T-cell (primary cell): Measurements from ENCODE around the gene ACADVL. TPM values are rescaled to one million over a fixed set of nuclear protein-coding genes. Genes with fewer than 3 reads are reported as not detected.
A peak's percentile ranks its signal among the peaks of the same experiment; 100 is the strongest.

ENCODE experiments used
- ATAC-seq, 4 experiments: fragments of 200-7000 bp in 3 of 4; fragments of 150-1000 bp in 1 of 4; cut with Tn5 transposase; replicated peaks in 1 of 4; 1 replicate in 3 of 4; 2 replicates in 1 of 4; pipeline ENCODE4 v1.10.0; 2021; ENCODE audit warnings: moderate library complexity in 3 of 4, mild to moderate bottlenecking in 2 of 4, moderate number of reproducible peaks in 1 of 4
- CTCF ChIA-PET, 2 donors: fragments of 300-600 bp; sonication (Branson Sonifier 250); formaldehyde crosslinking; loops; one replicate each; lab custom pipeline; 2022; ENCODE audit warnings: antibody characterized with exemption in 2 of 2; lab: Charles Lee
- POLR2A ChIA-PET, 2 donors: fragments of 300-600 bp; sonication (Branson Sonifier 250); formaldehyde crosslinking; loops; one replicate each; lab custom pipeline; 2022; ENCODE audit warnings: antibody characterized with exemption in 2 of 2; lab: Charles Lee
- DNase-seq, 35 experiments: peaks; one replicate each; pipeline versions ENCODE4 v3.0.0 to v3.0.0-alpha.2; 2013 to 2023
- H3K27ac ChIP-seq: one replicate; pipeline ENCODE4 v1.5.1; 2013; ENCODE audit warnings: low read length
- H3K27me3 ChIP-seq, 2 experiments: replicated peaks in 1 of 2; 1 replicate in 1 of 2; 2 replicates in 1 of 2; pipeline versions ENCODE4 v1.6.1 to v1.7.0; 2013; ENCODE audit warnings: low read length in 1 of 2, mixed read lengths in 1 of 2; ENCODE audit not compliant: control insufficient read depth in 2 of 2, insufficient read depth in 2 of 2; ENCODE audit errors: extremely low read depth in 1 of 2
- H3K36me3 ChIP-seq, 2 donors: 1 replicate in 1 of 2; 2 replicates in 1 of 2; pipeline versions ENCODE4 v1.6.1 to v1.7.0; 2013; ENCODE audit warnings: low read length in 1 of 2; ENCODE audit not compliant: control insufficient read depth in 2 of 2, insufficient read depth in 1 of 2; ENCODE audit errors: extremely low read depth in 1 of 2
- H3K4me1 ChIP-seq, 2 experiments: 1 replicate in 1 of 2; 2 replicates in 1 of 2; pipeline versions ENCODE4 v1.6.1 to v1.7.0; 2013; ENCODE audit warnings: low read length in 2 of 2, mixed read lengths in 1 of 2; ENCODE audit not compliant: insufficient read depth in 2 of 2, control insufficient read depth in 1 of 2; ENCODE audit errors: extremely low read depth in 1 of 2
- H3K4me3 ChIP-seq, 2 donors: 1 replicate in 1 of 2; 2 replicates in 1 of 2; pipeline versions ENCODE4 v1.5.1 to v1.7.0; 2013; ENCODE audit warnings: mild to moderate bottlenecking in 2 of 2, low read length in 1 of 2, moderate library complexity in 1 of 2; ENCODE audit not compliant: control insufficient read depth in 1 of 2; ENCODE audit errors: extremely low read depth in 1 of 2
- H3K9me3 ChIP-seq: 2 replicates; pipeline ENCODE4 v1.7.0; 2013
- H3K27ac Mint-ChIP-seq, 2 donors: one replicate each; pipeline ENCODE4 v1.8.0; 2020 to 2021; ENCODE audit warnings: mild to moderate bottlenecking in 2 of 2, mixed read lengths in 2 of 2
- H3K27me3 Mint-ChIP-seq, 2 donors: one replicate each; pipeline ENCODE4 v1.8.0; 2021 to 2022; ENCODE audit warnings: mixed read lengths in 2 of 2
- H3K36me3 Mint-ChIP-seq: one replicate; pipeline ENCODE4 v1.8.0; 2021; ENCODE audit warnings: mixed read lengths
- H3K4me1 Mint-ChIP-seq, 3 donors: one replicate each; pipeline ENCODE4 v1.8.0; 2020 to 2022; ENCODE audit warnings: mixed read lengths in 3 of 3, mild to moderate bottlenecking in 1 of 3
- H3K4me3 Mint-ChIP-seq, 3 donors: one replicate each; pipeline ENCODE4 v1.8.0; 2020 to 2022; ENCODE audit warnings: mild to moderate bottlenecking in 3 of 3, mixed read lengths in 3 of 3, moderate library complexity in 3 of 3
- H3K9me3 Mint-ChIP-seq, 3 donors: one replicate each; pipeline ENCODE4 v1.8.0; 2020 to 2022; ENCODE audit warnings: mixed read lengths in 3 of 3
- WGBS: methylation state at CpG from one replicate; pipeline ENCODE4 v1.1.5; 2013; ENCODE audit warnings: missing lambda C conversion rate; ENCODE audit not compliant: insufficient coverage; 5-methylcytosine and 5-hydroxymethylcytosine counted together
- total RNA-seq, 35 experiments: library from RNA in 6 of 35; stranded (reverse) in 6 of 35; fragments of 120-200 nt in 1 of 35; gene quantifications; one replicate each; pipeline versions ENCODE4 v1.2.1 to v1.2.4 and lab custom pipeline; 2013 to 2026

Gene ACADVL
- total RNA-seq, 5 donors from 2014 or later (not counting 1 experiment from before 2014, with no cell fraction given) = 275 to 424 (median 385) TPM

- H3K4me1 Mint-ChIP-seq = peaks cover 26 to 37% (median 35%) of the 10 kb centered on the region in 3 donors
- DNase-seq = no peak
- Histone ChIP-seq H3K4me3 (no peak overlapping the region), H3K27me3 (no peaks in the 10 kb centered on the region), H3K9me3 (no peaks in the 10 kb centered on the region), H3K36me3 (peaks cover 6 to 40% of the 10 kb centered on the region in 2 donors), H3K4me1 (peaks cover 19 to 29% of the 10 kb centered on the region in 2 experiments), H3K27ac (no peak overlapping the region)
- H3K27me3 Mint-ChIP-seq = no peaks in the 10 kb centered on the region
- H3K27ac Mint-ChIP-seq = peak overlapping the region in 1 of 2 donors; percentile 39
- peak overlapping the region in 1 of 3 donors; percentile 3 for H3K4me3 Mint-ChIP-seq
- 100% methylated on average over 2 of the region's 4 CpGs for WGBS
- no peaks in the 10 kb centered on the region for H3K9me3 Mint-ChIP-seq
- peaks cover 20% of the 10 kb centered on the region for H3K36me3 Mint-ChIP-seq
- ChIA-PET POLR2A (no interaction called here), CTCF (interaction anchor here in 1 of 2 donors (0.6 kb wide), 1 partner anchor 11 kb away, joined by 3 read pairs; no protein-coding TSS in a partner anchor)
- no peak for ATAC-seq
These were observed 34.8 kb downstream of the ACADVL start for GRCh38 chr17:7254511-7254910.

- no peak for DNase-seq
- 96% methylated on average over 5 of the region's 8 CpGs for WGBS
- Histone ChIP-seq H3K9me3 (no peaks in the 10 kb centered on the region), H3K27me3 (peaks cover 0 to 3% of the 10 kb centered on the region in 2 experiments), H3K4me1 (peaks cover 11 to 30% of the 10 kb centered on the region in 2 experiments), H3K36me3 (peaks cover 6 to 43% of the 10 kb centered on the region in 2 donors), H3K4me3 (no peak overlapping the region), H3K27ac (no peak overlapping the region)
- no peaks in the 10 kb centered on the region for H3K9me3 Mint-ChIP-seq
- H3K27ac Mint-ChIP-seq = peak overlapping the region in 1 of 2 donors; percentile 77
- peaks cover 17 to 24% (median 23%) of the 10 kb centered on the region in 3 donors for H3K4me1 Mint-ChIP-seq
- CTCF ChIA-PET = no interaction called here
- H3K4me3 Mint-ChIP-seq = no peak overlapping the region
- peaks cover 20% of the 10 kb centered on the region for H3K36me3 Mint-ChIP-seq
- no peaks in the 10 kb centered on the region for H3K27me3 Mint-ChIP-seq
- ATAC-seq = no peak
- POLR2A ChIA-PET = interaction anchor here in 1 of 2 donors (0.6 to 0.9 kb wide), 3 partner anchors 9 to 133 kb away, joined by 3 to 7 read pairs (median 4); no protein-coding TSS in a partner anchor
These were observed 37.2 kb downstream of the ACADVL start for GRCh38 chr17:7256766-7257456.

- ATAC-seq (no peak), DNase-seq (no peak)
- no peaks in the 10 kb centered on the region for H3K9me3 ChIP-seq
- POLR2A ChIA-PET = no interaction called here
- peaks cover 6 to 37% of the 10 kb centered on the region in 2 experiments for H3K4me1 ChIP-seq
- H3K27ac ChIP-seq = no peak overlapping the region
- no peaks in the 10 kb centered on the region for H3K9me3 Mint-ChIP-seq
- no peak overlapping the region for H3K4me3 ChIP-seq
- H3K36me3 Mint-ChIP-seq = peaks cover 13% of the 10 kb centered on the region
- peaks cover 6 to 43% of the 10 kb centered on the region in 2 donors for H3K36me3 ChIP-seq
- H3K27me3 ChIP-seq = peaks cover 0 to 22% of the 10 kb centered on the region in 2 experiments
- peaks cover 23 to 27% (median 24%) of the 10 kb centered on the region in 3 donors for H3K4me1 Mint-ChIP-seq
- peak overlapping the region in 1 of 2 donors; percentile 68 for H3K27ac Mint-ChIP-seq
- H3K4me3 Mint-ChIP-seq = peak overlapping the region in 1 of 3 donors; percentile 21
- H3K27me3 Mint-ChIP-seq = peaks cover 3 to 14% of the 10 kb centered on the region in 2 donors
- 93% methylated on average over 5 of the region's 7 CpGs for WGBS
- CTCF ChIA-PET = no interaction called here
These were observed 39.2 kb downstream of the ACADVL start for GRCh38 chr17:7258731-7259554.

GRCh38 chr17:7259555-7259889 lies 39.8 kb downstream of the ACADVL start:
- Mint-ChIP-seq H3K9me3 (no peaks in the 10 kb centered on the region), H3K4me3 (peak overlapping the region in 1 of 3 donors; percentile 0), H3K27me3 (peaks cover 3 to 18% of the 10 kb centered on the region in 2 donors), H3K36me3 (peaks cover 12% of the 10 kb centered on the region), H3K27ac (peak overlapping the region in 1 of 2 donors; percentile 68), H3K4me1 (peaks cover 23 to 28% (median 25%) of the 10 kb centered on the region in 3 donors)
- no peaks in the 10 kb centered on the region for H3K9me3 ChIP-seq
- H3K27me3 ChIP-seq = peaks cover 0 to 27% of the 10 kb centered on the region in 2 experiments
- H3K4me1 ChIP-seq = peaks cover 6 to 35% of the 10 kb centered on the region in 2 experiments
- ATAC-seq (no peak), DNase-seq (no peak)
- no peak overlapping the region for H3K4me3 ChIP-seq
- ChIA-PET POLR2A (no interaction called here), CTCF (no interaction called here)
- no peak overlapping the region for H3K27ac ChIP-seq
- no CpG with 5 or more reads among the region's 6 CpGs for WGBS
- H3K36me3 ChIP-seq = peaks cover 6 to 40% of the 10 kb centered on the region in 2 donors

- Histone ChIP-seq H3K36me3 (peaks cover 6 to 35% of the 10 kb centered on the region in 2 donors), H3K4me3 (no peak overlapping the region), H3K4me1 (peaks cover 6 to 35% of the 10 kb centered on the region in 2 experiments), H3K27me3 (peaks cover 0 to 31% of the 10 kb centered on the region in 2 experiments), H3K9me3 (no peaks in the 10 kb centered on the region), H3K27ac (peak overlapping the region; percentile 9)
- Mint-ChIP-seq H3K4me3 (peak overlapping the region; percentile 52 to 76 (median 60)), H3K27ac (peak overlapping the region; percentile 61 to 74), H3K4me1 (peaks cover 22 to 23% (median 22%) of the 10 kb centered on the region in 3 donors), H3K27me3 (peaks cover 3 to 23% of the 10 kb centered on the region in 2 donors), H3K36me3 (peaks cover 7% of the 10 kb centered on the region), H3K9me3 (no peaks in the 10 kb centered on the region)
- ChIA-PET CTCF (interaction anchor here in 1 of 2 donors (1.1 kb wide), 1 partner anchor 18 kb away, joined by 3 read pairs; the partner anchor contains the start of gene GABARAP), POLR2A (interaction anchor here in 1 of 2 donors (0.5 kb wide), 1 partner anchor 43 kb away, joined by 3 read pairs; no protein-coding TSS in a partner anchor)
- WGBS = 88% methylated on average over 4 of the region's 4 CpGs
- DNase-seq (no peak), ATAC-seq (no peak)
These were observed 40.4 kb downstream of the ACADVL start for GRCh38 chr17:7260151-7260550.
